Measurements from ENCODE around the gene RARB.
A peak's percentile ranks its signal among the peaks of the same experiment; 100 is the strongest.

Gene RARB

DNA sequence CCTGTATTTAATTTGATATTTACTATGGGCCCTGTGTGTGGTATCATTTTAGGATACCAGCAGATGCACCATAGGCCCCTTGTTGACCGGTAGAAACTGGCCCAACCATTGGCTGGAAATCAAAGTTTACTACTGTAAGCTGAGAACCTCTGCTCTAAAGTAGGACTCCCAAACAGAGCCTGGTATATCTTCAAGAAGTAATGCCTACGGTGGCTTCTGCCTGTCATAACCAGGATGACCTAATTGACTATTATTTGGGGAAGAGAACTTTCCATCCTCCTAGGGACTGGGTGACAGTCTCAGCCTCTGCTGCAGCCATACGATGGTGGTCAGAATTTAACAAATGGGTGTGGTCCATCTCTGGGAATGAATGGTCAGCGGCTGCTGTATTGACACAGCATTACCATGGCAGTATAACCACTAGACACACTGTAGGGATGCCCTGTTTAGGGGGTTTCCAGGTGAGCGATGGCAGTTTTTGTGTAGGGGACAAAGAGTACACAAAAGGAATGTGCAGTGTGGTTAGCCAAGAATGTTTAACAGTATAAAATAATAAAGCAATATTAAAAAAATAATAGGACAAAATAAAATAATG, 37.3 kb downstream of the RARB start:
- intact Hi-C loops (cut with DNase I), result no loop called here
- DNase-seq, result no peak

DNA sequence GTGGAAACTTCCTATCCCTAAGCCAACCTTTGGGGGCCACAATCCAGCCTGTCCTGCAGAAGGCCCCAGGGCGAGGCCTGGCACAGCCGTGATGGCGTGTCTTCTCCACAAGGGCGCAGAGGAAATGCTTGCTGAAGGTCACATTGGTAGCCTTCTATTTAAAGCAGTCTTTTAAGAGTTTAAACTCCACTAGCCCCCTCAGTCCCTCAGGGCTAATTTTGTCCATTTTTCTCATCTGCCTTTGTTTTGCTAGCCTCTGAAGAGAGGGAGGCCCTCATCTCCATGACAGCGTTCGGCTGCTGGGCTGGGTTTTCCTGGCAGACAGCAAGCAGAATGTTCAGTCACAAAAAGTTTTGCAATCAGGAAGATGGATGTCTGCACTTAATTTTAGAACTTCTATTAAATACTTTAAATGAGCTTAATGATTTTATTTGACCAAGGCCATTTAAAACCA, 40.8 kb downstream of the RARB start:
- intact Hi-C loops (cut with DNase I), result no loop called here
- peak in 6 of 10 donors; percentile 38 to 90 (median 69) for DNase-seq

DNA sequence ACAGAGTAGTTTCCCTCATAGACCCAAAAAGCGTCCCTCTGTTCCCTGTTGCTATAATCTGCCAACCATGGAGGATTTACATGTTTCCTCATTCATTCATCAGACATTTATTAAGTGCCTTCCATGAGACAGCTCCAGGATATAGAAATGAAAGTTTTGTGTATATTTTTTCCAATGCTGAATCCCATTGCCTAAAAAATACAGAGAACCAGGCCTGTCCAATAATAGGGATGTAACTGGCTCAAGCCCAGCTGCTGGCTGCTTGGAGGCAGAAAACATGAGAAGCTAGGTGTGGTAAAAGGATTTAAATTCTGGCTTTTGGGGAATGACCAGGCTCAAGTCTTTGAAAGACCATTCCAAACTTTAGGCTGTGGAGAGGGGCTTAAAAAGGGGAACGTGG, 41.5 kb downstream of the RARB start:
- intact Hi-C loops (cut with DNase I), result no loop called here
- DNase-seq, result peak in 2 of 10 donors; percentile 72 to 77

DNA sequence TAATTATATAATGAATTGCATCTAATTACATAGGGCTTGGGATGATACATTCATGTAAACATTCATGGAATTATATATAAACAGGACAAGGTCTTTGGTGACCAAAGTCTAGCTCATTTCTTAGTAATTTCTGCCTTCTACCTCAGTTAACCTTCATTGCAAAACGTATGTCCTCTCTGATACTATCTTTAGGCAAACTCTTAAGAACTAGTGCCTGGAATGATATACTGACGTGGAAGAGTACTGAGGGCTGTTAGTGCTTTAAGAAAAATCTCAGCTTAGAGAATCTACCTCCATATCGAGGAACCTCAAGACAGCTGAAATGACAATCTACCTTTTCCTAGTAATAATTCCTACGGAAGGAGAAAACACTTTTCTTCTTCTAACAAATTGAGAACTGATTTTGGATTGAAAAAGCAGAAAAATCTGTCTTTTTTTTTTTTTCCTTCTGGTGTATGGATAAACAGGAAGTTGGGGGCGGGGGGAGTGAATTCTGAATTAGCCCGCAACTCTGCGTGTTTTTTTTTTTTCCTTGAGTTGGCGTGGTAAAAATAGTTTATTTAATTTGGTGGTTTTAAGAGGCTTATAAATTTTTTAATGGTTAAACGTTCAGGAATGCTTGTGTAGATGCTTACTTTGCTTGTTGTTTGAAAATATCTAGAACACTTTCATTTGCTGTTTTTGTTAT, 43.2 kb downstream of the RARB start:
- intact Hi-C loops (cut with DNase I), result no loop called here
- no peak for DNase-seq

DNA sequence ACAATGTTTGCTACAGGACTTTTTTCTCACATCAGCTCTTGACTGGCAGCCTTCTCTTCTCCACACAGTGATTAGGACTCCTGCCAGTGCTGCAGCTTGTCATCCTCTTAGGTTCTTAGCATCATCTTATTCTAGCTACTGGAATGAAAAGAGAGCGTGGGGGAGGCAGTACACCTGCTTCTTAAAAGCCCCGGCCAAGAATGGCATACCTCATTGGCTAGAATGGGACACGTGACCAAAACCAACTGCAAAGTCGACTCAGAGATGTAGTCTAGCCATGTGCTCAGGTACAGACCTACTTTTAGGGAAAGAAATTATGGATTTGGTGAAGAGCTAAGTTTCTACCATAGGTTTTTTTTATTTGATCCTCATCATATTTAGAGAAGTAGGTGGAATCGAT, 44.1 kb downstream of the RARB start:
- intact Hi-C loops (cut with DNase I), result no loop called here

DNA sequence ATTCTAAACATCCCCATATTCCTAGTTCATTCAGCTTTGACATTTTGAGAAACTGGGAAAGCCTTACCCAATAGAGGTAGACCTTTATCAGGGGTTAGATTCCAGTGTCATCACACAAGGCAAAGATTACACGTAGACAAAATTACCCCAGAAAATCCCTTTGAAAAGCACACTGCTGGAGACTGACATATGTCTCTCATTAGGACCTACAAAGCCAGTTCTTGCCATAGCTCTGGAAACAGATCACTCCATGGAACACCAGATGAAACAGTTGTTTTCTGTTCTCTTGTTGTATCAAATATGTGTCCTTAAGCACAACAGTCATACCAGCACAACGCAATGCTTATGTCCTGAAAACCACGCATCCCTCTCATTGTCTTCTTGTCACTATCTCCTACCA, 44.7 kb downstream of the RARB start:
- intact Hi-C loops (cut with DNase I), result no loop called here
- no peak for DNase-seq

More for the DNA sequence above, 44.1 kb downstream of the RARB start:
- peak in 3 of 10 donors; percentile 22 to 81 (median 34) for DNase-seq

DNA sequence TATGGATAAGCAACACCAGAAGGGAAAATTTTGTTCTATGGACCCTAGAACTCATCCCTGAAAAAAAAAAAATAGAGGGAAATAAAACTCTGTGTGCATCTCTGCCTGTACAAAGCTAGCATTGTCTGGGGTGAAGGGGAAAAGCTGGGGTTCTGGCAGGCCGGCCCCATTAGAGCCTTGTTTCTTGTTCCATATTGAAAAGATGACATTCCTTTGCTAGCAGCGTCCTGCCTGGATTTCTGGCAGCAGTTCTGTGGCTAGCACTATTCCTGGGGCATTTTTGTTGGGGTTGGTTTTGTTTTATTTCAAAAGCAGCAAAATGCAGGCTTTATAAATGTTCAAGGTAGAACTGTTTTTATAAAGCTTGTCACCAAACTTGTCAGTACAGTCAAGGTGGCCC, 45.2 kb downstream of the RARB start:
- peak in 3 of 10 donors; percentile 27 to 84 (median 32) for DNase-seq
- intact Hi-C loops (cut with DNase I), result no loop called here

DNA sequence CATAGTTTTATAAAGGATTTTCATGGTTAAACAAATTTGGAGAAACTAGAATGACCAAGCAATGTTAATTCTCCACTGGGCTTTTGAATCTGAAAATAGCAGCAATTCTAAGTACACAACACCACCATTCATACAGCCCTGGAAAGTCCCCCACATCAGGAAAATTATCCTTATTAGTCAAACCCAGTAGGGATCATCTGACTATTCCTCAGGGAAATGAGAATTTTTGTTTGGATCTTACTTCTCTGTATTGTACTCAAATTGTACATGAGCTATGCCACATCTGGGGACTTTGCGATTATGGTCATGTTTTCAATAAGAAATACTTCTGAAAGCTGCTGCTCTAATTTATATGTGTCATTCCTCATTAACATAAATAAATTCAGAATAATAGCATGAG, 46.0 kb downstream of the RARB start:
- no peak for DNase-seq
- intact Hi-C loops (cut with DNase I), result no loop called here

DNA sequence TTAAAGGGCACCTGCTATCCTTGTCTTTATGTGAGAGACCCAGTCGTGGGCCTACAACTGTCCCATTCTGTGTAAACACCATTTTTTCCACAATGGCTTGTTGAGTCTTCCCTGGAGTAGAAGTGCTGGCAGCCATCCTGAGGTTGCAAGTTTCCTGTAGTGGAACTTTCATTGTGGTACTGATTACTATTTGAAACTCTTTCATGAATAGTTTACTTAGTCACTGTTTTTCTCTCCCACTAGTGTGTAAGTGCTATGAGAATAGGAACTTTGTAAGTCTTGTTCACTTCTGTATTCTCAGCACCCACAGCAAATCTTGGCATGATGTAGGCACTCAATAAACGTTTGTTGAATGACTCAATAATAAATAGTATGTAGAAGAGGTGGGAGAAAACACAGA, 48.6 kb downstream of the RARB start:
- no peak for DNase-seq
- intact Hi-C loops (cut with DNase I), result no loop called here

DNA sequence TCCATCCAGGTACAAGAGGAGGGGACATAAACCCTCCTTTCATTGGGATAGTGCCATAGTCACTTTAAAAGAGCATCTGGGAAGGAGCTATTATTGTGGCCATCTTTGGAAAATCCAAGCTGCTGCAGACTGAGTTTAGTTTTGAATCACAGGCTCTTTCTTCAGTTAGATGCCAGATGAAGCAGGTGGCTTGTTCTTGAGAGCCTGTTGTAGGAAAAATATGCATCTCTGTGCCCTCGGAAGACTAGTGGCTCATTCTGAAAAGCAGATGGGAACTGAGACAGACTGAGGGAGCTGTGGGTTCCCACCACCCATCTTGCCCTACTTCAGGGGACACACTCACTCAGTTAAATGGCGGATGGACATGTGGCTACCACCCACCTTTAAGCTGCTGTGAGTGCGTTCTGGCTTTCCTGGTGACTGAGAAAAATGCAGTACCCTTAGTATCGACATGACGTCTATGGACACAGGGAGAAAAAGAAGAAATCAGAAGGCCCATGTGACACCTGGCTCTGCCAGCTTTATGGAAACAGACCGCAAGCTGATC, 50.2 kb downstream of the RARB start:
- peak in 6 of 10 donors; percentile 37 to 86 (median 58) for DNase-seq
- intact Hi-C loops (cut with DNase I), result no loop called here

DNA sequence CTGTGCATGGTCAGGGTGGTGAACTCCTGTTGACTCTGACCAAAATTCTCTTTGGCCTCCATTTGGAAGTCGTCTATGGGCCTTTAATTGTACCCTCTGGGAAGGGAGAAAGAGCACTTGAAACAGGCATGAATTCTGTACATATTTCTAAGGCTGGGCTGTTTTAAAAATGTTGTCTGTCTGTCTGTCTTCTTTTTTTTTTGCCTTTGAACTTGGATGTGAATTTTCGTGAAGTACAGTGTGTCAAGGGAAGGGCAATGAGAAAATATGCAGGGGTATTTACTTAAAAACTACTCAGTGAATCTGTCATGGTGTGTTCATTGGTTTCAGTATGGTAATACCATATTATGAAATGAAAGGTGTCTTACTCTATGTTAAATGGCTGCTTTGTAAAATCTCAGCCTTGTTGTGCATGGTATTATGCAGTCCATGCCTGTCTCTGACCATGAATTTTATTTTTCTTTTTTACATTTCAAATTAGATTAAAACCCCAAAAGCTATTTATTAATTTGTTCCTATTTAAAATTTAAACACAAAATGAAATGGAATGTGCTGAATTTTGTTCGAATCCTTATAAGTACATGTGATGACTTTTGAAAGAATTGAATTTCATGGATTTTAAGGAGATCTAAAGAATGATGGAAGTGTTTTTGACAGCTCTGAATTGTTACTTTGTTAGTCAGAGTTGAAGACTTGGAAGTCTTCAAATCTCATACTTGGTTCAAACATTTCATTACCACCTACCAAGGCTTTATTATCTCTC, 51.1 kb downstream of the RARB start:
- DNase-seq, result no peak
- intact Hi-C loops (cut with DNase I), result no loop called here

DNA sequence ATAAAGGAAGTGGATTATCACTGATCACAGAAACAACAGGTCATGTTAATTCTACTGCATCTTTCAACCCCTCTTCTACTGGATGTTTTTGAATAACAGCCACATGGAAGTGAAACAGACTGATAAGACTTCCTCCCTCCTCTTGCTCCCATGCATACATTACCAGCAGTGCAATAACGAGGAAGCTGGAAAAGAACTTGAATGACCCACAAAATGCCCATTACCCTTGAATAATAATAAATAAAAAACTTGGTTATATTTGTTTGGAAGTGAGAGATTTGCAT, 51.6 kb downstream of the RARB start:
- intact Hi-C loops (cut with DNase I), result no loop called here
- no peak for DNase-seq

DNA sequence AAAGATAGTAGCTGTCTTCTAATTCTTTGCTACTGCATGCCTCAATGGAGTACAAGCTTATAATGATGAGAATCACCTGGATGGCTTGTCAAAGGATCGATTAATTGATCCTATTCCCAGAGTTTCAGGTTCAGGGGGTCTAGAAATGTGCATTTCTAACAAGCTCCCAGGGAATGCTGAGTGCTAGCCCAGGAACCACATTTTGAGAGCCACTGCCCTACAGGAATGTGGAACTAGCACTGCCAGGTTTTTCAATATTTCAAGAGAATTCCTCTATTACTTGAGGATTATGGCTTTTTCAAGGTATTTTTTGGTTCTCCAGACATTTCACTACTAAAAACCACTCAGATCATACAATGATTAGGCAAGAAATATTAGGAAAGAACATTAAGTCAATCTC, 52.7 kb downstream of the RARB start:
- no peak for DNase-seq
- intact Hi-C loops (cut with DNase I), result no loop called here

DNA sequence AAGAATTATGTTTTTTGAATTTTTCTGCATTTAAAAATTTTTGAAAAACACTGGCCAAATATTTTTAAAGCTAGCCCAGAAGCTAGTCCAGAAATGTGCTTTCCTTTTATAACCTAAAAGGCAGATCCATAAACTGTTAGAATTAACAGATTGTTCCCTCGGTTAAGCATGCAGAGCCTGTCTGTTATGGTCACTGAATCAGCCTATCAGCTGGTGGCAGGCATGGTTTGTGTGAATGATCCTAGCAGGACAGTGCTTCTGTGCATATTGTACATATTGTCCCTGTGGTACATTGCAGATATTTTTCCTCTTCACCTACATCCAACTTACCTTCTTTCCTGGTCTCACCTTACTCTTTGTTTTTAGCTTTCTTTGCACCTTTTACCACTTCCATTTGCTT, 53.3 kb downstream of the RARB start:
- intact Hi-C loops (cut with DNase I), result no loop called here
- no peak for DNase-seq

DNA sequence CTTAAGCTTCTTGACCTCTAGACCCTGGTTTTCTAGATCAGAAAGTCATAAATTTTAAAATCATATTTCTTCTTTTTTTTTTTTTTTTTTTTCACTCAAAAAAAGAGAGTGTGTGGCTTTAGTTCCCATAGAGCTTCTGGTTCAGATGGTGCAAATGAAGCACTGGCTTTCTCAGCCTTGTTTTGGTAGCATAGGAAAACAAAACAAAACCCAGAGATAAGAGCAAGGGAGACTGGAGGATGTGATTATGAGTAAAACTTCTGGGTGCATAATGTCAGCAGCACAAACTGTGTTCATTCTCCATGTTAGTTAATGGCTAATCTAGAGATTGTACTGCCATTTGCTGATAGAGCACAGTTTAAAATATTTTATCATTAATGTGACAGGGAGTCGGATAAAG, 55.4 kb downstream of the RARB start:
- intact Hi-C loops (cut with DNase I), result no loop called here
- no peak for DNase-seq

DNA sequence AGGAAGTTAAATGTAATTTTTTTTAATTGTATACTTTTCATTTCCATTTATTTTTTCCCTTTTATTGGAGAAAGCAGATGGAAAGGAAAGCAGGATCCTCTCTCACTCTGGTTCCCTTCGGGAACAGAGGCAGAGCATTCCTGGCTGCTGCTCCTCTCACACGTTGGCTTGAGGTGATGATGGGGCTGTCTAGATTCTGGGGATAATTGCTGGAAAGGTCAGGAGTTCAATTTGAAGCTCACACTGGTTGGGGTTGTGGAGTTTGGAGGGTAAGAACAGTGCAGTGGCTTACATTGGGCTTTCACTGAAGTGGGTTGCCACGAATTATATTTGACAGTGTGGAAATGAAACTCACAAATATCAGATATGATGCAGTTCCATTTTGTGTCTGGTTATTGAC, 57.6 kb downstream of the RARB start:
- intact Hi-C loops (cut with DNase I), result no loop called here
- DNase-seq, result no peak

DNA sequence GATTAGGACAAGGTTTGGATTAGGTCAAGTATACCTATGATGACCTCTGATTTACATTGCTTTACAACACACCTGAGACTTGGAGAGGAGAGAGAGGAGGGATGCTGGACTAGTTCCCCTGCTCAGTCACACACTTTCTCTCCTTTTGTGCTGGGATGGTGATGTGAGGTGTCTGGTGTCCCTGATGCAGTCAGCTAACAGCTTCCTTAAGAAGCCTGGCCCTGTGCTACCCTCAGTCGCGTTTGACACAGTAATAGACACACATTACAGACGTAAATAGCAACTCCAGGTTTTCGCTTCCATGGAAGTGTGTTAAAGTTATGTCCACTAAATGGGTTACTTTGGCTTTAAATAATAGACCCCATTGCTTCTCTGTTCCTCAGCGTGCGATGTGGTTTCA, 58.9 kb downstream of the RARB start:
- DNase-seq, result no peak
- intact Hi-C loops (cut with DNase I), result no loop called here

DNA sequence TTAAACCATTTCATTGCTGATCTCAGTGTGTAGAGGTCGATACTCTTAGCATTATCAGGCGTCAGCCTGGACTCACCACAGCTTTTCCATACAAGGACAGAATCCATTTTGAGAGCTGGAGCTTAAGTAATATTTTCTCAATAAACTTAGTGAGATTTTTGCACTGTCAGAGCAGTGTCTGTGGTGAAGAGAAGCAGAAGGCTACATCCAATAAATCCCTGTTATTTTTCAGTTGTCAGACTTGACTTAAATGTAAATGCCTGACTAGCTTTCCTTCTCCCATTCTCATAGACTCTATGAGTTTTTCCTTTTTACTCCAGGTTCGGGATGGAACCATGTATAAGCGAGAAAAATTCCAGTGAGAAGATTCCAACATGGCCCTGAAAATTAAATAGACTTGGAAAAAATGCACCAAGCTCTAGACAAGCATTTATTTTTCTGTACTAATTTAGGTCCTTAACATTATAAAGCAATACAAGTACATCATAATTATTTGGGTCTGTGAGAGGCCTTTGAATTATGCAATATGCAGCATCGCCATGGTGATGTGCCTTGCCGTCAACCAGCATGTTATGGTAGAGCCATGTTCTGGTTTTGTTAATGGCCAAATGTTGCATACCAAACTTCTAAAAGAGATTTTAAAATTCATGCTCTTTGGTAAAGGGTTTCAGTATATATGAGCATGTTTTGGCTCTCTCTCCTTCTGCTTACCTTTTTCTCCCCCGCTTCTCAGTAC, 62.0 kb downstream of the RARB start:
- no peak for DNase-seq
- intact Hi-C loops (cut with DNase I), result no loop called here

DNA sequence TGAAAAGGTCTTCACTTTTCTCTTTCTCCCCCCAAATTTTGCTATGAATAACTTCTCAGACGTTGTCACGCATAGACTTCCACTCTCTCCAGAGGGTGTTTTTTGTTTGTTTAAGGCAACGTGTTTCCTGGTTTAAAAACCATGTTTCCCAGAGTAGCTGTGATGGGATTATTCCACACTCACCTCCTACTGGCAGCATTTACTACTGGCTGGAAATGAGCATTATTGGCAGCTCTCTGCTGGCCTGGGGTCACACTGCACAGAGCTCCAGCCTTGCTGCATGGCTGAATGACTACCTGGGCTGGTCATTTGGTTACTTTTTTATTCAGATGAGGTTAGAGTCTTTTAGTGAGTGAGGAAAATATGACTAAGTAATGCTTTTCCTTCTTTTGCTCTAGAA, 65.2 kb downstream of the RARB start:
- intact Hi-C loops (cut with DNase I), result no loop called here
- DNase-seq, result no peak

DNA sequence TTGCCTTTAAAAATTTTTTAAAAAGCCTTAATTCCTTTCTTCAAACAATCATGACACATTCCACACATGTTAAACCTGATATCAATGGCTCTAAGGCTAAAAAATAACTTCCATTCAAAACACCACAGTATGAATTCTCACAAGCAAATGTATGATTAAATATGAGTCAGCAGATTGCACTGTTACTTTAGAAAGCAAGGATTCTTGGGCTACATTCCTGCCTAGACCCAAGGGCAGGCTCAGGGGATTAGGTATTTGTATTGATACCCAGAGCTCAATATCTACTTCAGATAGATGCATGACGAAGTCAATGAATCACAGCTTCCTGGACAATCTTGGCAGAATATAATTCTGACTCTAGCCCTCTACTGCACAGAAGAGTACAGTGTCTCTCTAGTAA, 65.7 kb downstream of the RARB start:
- DNase-seq, result no peak
- intact Hi-C loops (cut with DNase I), result no loop called here

DNA sequence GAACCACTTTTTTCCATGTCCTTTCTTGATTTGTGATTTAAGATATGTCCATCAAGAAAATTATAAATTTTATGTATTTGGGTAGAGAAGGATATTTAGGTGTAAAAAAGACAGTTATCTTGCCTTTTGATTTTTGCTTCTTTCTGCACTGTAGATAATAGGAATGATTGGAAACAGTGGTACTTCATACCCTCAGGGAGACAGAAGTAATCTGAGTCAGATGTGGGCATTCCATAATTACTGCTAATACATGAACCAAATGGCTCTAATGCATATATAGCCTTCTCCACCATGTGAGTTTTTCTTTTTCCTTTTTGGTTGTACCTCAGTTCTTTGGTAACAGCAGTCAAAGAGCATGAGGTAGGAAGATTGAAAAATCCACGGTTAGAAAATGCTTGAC, 67.2 kb downstream of the RARB start:
- no peak for DNase-seq
- intact Hi-C loops (cut with DNase I), result no loop called here
